Measurements from ENCODE around the gene SOD3. TPM values are rescaled to one million over a fixed set of nuclear protein-coding genes. Genes with fewer than 3 reads are reported as not detected.

The SOD3 gene
- total RNA-seq, 1 donor from 2014 or later: 5.2 TPM

GRCh38 chr4:24840826-24841543 is 45.6 kb downstream of the SOD3 start:
- no peak for DNase-seq (ENCODE audit: low read depth)

DNA sequence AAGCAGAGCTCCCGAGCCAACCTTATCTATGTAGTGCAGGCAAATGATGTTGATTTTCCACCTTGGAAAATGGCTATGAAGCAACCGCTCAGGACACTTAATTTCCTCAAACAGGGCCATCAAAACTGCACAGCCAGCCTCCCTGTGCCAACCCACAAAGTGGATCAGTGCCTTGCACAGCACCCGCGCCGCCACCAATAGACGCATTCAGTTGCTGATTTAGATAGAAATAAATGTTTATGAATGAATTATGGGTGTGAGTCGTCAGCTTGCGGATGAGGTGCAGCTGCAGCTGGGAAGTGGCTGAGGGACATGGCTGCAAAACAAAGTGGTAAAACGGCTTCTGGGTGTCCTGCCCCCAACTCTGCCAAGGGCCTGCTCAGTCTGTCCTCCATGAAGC is 47.0 kb downstream of the SOD3 start:
- no peak for DNase-seq (ENCODE audit: low read depth)

DNA sequence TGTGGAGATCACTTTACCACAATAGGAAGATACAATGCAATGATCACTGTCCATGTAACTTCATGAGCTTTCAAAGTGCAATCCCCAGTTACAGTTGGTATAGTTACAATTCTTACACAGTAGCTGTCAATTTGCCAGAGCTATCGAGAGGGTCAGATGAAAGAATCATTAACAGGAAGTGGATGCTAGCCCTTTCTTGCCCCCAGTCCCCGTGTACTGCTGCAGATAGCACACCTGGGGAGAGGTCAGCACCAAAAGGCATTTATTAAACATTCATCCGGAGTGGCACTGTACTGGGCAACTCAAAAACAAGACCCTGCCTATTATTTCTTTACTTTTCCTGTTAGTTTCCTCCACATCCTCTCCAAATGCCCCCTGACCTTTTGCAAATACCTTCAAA is 47.7 kb downstream of the SOD3 start:
- DNase-seq (ENCODE audit: low read depth): no peak

GRCh38 chr4:24845132-24845531 is 49.8 kb downstream of the SOD3 start:
- DNase-seq (ENCODE audit: low read depth): no peak

DNA sequence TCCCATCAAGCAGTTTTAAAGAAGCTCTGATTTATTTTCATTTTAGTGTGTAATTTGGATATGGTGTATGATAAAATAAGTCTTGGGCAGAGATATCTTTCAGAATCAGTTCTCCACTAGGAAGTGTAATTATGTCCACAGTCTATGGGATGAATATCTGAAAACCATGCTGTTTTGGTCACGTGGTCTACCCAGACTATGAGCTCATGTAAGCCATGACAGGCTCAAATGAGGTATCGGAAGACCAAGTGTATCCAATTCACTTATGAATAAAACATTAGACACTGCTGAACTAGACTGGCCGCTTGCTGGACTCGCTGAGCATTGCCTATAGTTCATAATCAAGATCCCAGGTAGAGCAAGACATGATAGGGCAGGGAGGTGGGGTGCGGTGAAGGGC is 50.5 kb downstream of the SOD3 start:
- DNase-seq (ENCODE audit: low read depth): no peak

DNA sequence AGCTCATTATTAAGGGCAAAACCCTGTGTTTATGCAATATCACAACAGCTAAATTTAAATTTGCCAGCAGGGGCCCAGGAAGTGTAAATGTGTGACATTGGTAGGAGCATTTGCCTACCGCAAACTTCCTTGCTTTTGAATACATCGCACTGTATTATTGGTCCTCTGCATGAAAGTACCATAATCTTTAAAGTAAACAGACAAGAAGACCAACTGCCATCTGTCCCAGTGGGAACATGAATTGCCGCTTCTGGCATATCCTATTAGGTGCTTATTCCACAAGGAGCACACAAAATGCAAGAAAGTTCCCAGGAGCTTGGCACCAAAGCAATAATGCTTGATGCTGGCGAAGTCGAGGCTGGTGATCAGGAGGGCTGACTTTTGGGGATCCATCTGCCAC is 51.3 kb downstream of the SOD3 start:
- no peak for DNase-seq (ENCODE audit: low read depth)

DNA sequence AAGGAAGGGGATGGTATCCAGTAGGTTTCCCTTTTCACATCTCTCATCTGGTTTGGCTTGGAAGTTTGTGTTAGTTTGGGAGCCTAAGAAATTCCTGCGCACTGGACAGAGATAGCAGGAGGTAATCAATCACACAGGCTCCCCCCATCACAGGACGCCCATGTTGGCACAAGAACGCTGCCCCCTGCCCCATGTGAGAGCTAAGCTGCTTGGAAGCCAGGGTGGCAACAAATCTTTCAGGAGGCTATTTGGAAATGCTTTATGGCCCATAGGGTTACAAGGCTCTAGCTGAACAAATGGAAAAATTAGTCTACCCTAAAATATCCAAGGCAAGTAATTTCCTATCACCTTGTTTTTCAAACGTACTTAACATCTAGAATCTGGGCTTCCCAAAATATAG is 54.0 kb downstream of the SOD3 start:
- DNase-seq (ENCODE audit: low read depth): no peak

DNA sequence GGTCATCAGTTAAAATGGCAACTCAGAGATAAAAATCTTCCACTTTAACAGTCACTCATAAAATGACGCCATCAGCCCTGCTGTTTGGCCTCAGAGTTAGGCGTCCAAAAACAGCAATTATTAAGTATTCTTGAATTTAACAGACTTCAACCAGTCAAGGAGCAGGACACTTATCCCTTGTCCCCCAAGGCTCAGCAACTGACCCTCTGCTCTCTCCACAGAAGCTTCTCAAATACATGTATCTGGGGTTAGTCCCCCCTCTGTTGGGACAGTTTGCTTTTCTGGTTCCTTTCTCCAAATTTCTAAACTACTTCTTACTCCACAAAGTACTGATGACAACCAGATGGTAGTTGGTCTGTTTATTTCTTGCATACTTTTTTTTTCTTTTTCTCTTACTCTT is 54.4 kb downstream of the SOD3 start:
- DNase-seq (ENCODE audit: low read depth): no peak

Other genes with a start within 250 kb of the SOD3 start
- 100 and 104 TPM in 2 replicates for gene DHX15, start 211.0 kb upstream of the SOD3 start, total RNA-seq
- 4.7 and 5.1 TPM in 2 replicates for gene CCDC149, start 117.5 kb downstream of the SOD3 start, total RNA-seq
- not detected in 2 replicates for gene LGI2, start 235.4 kb downstream of the SOD3 start, total RNA-seq

Data from myocyte (in vitro differentiated cells).